DMS114 treated with DMSO at 0.1 percent for 48 hours (cell line): ENCODE measurements around the gene RET.

ENCODE experiments used
- DNase-seq: peaks from one replicate; lab custom pipeline; 2025; ENCODE audit not compliant: unreplicated experiment; lab: John Stamatoyannopoulos, UW

RET gene

GRCh38 chr10:43076876-43077420, at the start of gene RET:
RET (plus strand) TSS chr10:43077069; CDS start chr10:43077259, 190 bp downstream.
- DNase-seq, result no peak

GRCh38 chr10:43027331-43027955, 49.4 kb upstream of the RET start:
- no peak for DNase-seq

GRCh38 chr10:43028143-43028542, 48.7 kb upstream of the RET start:
- no peak for DNase-seq

GRCh38 chr10:43029043-43029442, 47.8 kb upstream of the RET start:
- DNase-seq, result no peak

- DNase-seq, result no peak
Observed at GRCh38 chr10:43032613-43033012, 44.3 kb upstream of the RET start.

- DNase-seq, result no peak
Observed at GRCh38 chr10:43035800-43036199, 41.1 kb upstream of the RET start.

- no peak for DNase-seq
Observed at GRCh38 chr10:43036481-43037428, 40.1 kb upstream of the RET start.

- no peak for DNase-seq
Observed at GRCh38 chr10:43037440-43037839, 39.4 kb upstream of the RET start.

GRCh38 chr10:43037942-43038782, 38.7 kb upstream of the RET start:
- DNase-seq, result no peak

- no peak for DNase-seq
Observed at GRCh38 chr10:43038783-43039623, 37.9 kb upstream of the RET start.

GRCh38 chr10:43039624-43040481, 37.0 kb upstream of the RET start:
- DNase-seq, result no peak

GRCh38 chr10:43040482-43041256, 36.2 kb upstream of the RET start:
- DNase-seq, result no peak

- no peak for DNase-seq
Observed at GRCh38 chr10:43041422-43042342, 35.2 kb upstream of the RET start.

- DNase-seq, result no peak
Observed at GRCh38 chr10:43042503-43043341, 34.1 kb upstream of the RET start.

GRCh38 chr10:43043342-43043772, 33.5 kb upstream of the RET start:
- no peak for DNase-seq

- DNase-seq, result no peak
Observed at GRCh38 chr10:43043773-43044447, 33.0 kb upstream of the RET start.
